Stimulated activated CD4-positive, alpha-beta T cell treated with anti-CD3 and anti-CD28 coated beads, Interleukin-12 subunit alpha, Interleukin-12 subunit beta, amount 100 ng/mL, for 48 hours (primary cell): Measurements from ENCODE around the gene CUL9.

ENCODE experiments used
- DNase-seq, 3 donors: peaks; one replicate each; pipeline ENCODE4 v3.0.0-alpha.2; 2020; ENCODE audit warnings: low read depth in 2 of 3, low spot score in 1 of 3

CUL9 gene

GRCh38 chr6:43172104-43173007 is 9.6 kb upstream of the CUL9 start:
- DNase-seq, result peak in 2 of 3 donors; percentile 25 to 55

- DNase-seq, result no peak
These were observed 8.3 kb upstream of the CUL9 start for GRCh38 chr6:43173591-43174262.

GRCh38 chr6:43174263-43175112 is 7.5 kb upstream of the CUL9 start:
- peak; percentile 92 to 95 (median 94) for DNase-seq

- no peak for DNase-seq
These were observed 6.1 kb upstream of the CUL9 start for GRCh38 chr6:43175676-43176422.

- no peak for DNase-seq
These were observed 5.6 kb upstream of the CUL9 start for GRCh38 chr6:43176423-43176786.

- no peak for DNase-seq
These were observed 3.8 kb upstream of the CUL9 start for GRCh38 chr6:43178150-43178549.

GRCh38 chr6:43178951-43179830 is 2.8 kb upstream of the CUL9 start:
- DNase-seq, result no peak

- DNase-seq, result no peak
These were observed 1.9 kb upstream of the CUL9 start for GRCh38 chr6:43180058-43180457.

GRCh38 chr6:43180985-43181384 is 1.0 kb upstream of the CUL9 start:
- DNase-seq, result no peak

GRCh38 chr6:43181621-43181941 is 415 bp upstream of the CUL9 start:
- DNase-seq, result no peak

GRCh38 chr6:43183441-43183840 is 1.4 kb downstream of the CUL9 start:
- DNase-seq, result no peak

- no peak for DNase-seq
These were observed 2.4 kb downstream of the CUL9 start for GRCh38 chr6:43184268-43184985.

- no peak for DNase-seq
These were observed 3.5 kb downstream of the CUL9 start for GRCh38 chr6:43185391-43185985.

- DNase-seq, result no peak
These were observed 4.0 kb downstream of the CUL9 start for GRCh38 chr6:43186019-43186418.

GRCh38 chr6:43186706-43187105 is 4.7 kb downstream of the CUL9 start:
- DNase-seq, result no peak

- DNase-seq, result no peak
These were observed 5.8 kb downstream of the CUL9 start for GRCh38 chr6:43187821-43188220.

GRCh38 chr6:43188426-43188825 is 6.4 kb downstream of the CUL9 start:
- no peak for DNase-seq

GRCh38 chr6:43189776-43190304 is 7.8 kb downstream of the CUL9 start:
- DNase-seq, result no peak

- no peak for DNase-seq
These were observed 10.9 kb downstream of the CUL9 start for GRCh38 chr6:43192911-43193310.
